Keratinocyte (primary cell): Measurements from ENCODE around the gene TFIP11. TPM values are rescaled to one million over a fixed set of nuclear protein-coding genes. Genes with fewer than 3 reads are reported as not detected.

Experiments used
- DNase-seq: peaks from one replicate; pipeline ENCODE4 v3.0.0-alpha.2; 2011; ENCODE audit warnings: low read depth, missing footprints, low spot score
- FAIRE-seq: peaks from 2 replicates; lab custom pipeline; 2011; peaks lifted over from hg19 to GRCh38; lab: Jason Lieb, UNC
- H2AFZ ChIP-seq: 2 replicates; pipeline ENCODE4 v1.6.0; 2012; ENCODE audit warnings: low read length, control low read depth, inconsistent platforms; ENCODE audit not compliant: control insufficient read depth
- H3K27ac ChIP-seq: 2 replicates; pipeline ENCODE4 v1.5.1; 2011; ENCODE audit warnings: low read length; ENCODE audit not compliant: control insufficient read depth, insufficient read depth
- H3K27me3 ChIP-seq: 3 replicates; pipeline ENCODE4 v1.6.0; 2011; ENCODE audit warnings: low read length; ENCODE audit not compliant: control insufficient read depth, insufficient read depth; ENCODE audit errors: extremely low read depth
- H3K36me3 ChIP-seq, 2 experiments: 2 replicates in 1 of 2; 3 replicates in 1 of 2; pipeline ENCODE4 v1.5.1; 2011; ENCODE audit warnings: low read length in 2 of 2, mild to moderate bottlenecking in 1 of 2; ENCODE audit not compliant: control insufficient read depth in 2 of 2, insufficient read depth in 2 of 2; ENCODE audit errors: extremely low read depth in 1 of 2
- H3K4me1 ChIP-seq: 3 replicates; pipeline ENCODE4 v1.5.1; 2011; ENCODE audit warnings: low read length; ENCODE audit not compliant: control insufficient read depth, insufficient read depth; ENCODE audit errors: extremely low read depth
- H3K4me2 ChIP-seq: 3 replicates; pipeline ENCODE4 v1.6.0; 2011; ENCODE audit warnings: low read depth, low read length; ENCODE audit not compliant: control insufficient read depth, insufficient read depth; ENCODE audit errors: extremely low read depth
- H3K4me3 ChIP-seq, 3 experiments: fragments of 200-600 bp in 1 of 3; sonication (generic) in 1 of 3; 2 replicates in 2 of 3; 3 replicates in 1 of 3; pipeline ENCODE4 v1.5.1; 2011 to 2016; ENCODE audit warnings: low read length in 3 of 3, mild to moderate bottlenecking in 3 of 3, control low read depth in 2 of 3, inconsistent platforms in 1 of 3, low read depth in 1 of 3, mixed read lengths in 1 of 3, mixed run types in 1 of 3, moderate library complexity in 1 of 3; ENCODE audit not compliant: control insufficient read depth in 2 of 3, insufficient read depth in 2 of 3; ENCODE audit errors: extremely low read depth in 1 of 3
- H3K79me2 ChIP-seq: 2 replicates; pipeline ENCODE4 v1.6.0; 2012; ENCODE audit warnings: low read length; ENCODE audit not compliant: control insufficient read depth, insufficient read depth
- H3K9ac ChIP-seq: 3 replicates; pipeline ENCODE4 v1.6.0; 2011; ENCODE audit warnings: low read length; ENCODE audit not compliant: control insufficient read depth, insufficient read depth; ENCODE audit errors: extremely low read depth
- H3K9me1 ChIP-seq: 3 replicates; pipeline ENCODE4 v1.6.0; 2011; ENCODE audit warnings: low read length; ENCODE audit not compliant: control insufficient read depth, insufficient read depth; ENCODE audit errors: extremely low read depth
- H3K9me3 ChIP-seq: 2 replicates; pipeline ENCODE4 v1.5.1; 2012; ENCODE audit warnings: low read depth, low read length; ENCODE audit not compliant: control insufficient read depth
- H4K20me1 ChIP-seq: 3 replicates; pipeline ENCODE4 v1.6.0; 2011; ENCODE audit warnings: low read length; ENCODE audit not compliant: control insufficient read depth, insufficient read depth; ENCODE audit errors: extremely low read depth
- EZH2 ChIP-seq: IDR thresholded peaks from one replicate; pipeline ENCODE4 v1.6.1; 2012; ENCODE audit warnings: inconsistent platforms, mild to moderate bottlenecking, low read length, moderate library complexity
- dilution Hi-C: fragments of 300-500 bp; cut with MboI; formaldehyde crosslinking; loops from one replicate; pipeline ENCODE4 v1.7.0; 2020; ENCODE audit warnings: low sequenced_read_pairs; ENCODE audit not compliant: extremely low pct_ligation_motif_present
- polyA plus RNA-seq, 5 experiments: library from polyadenylated mRNA; depleted of rRNA in 3 of 5; stranded (reverse) in 3 of 5; stranded (forward) in 1 of 5; unstranded in 1 of 5; fragments of >200 nt; gene quantifications; 1 replicate in 1 of 5; 2 replicates in 3 of 5; 3 replicates in 1 of 5; pipeline versions ENCODE4 v1.2.1 to v1.2.3, GENCODE V29; 2011 to 2012; ENCODE audit warnings: missing spikeins in 2 of 5, low read depth in 1 of 5, low replicate concordance in 1 of 5
- TF ChIP-seq, protein P1 (sequence below), 3 experiments: IDR thresholded peaks in 1 of 3; conservative IDR thresholded peaks in 1 of 3; optimal IDR thresholded peaks in 1 of 3; 2 replicates in 2 of 3; 3 replicates in 1 of 3; pipeline versions ENCODE3 to v1.5.1; 2011; ENCODE audit warnings: low read length in 3 of 3, mild to moderate bottlenecking in 3 of 3, moderate library complexity in 2 of 3, control low read depth in 1 of 3, inconsistent platforms in 1 of 3; ENCODE audit not compliant: insufficient read depth in 2 of 3; ENCODE audit errors: extremely low read depth in 1 of 3

Gene TFIP11
- polyA plus RNA-seq, 1 donor (not counting 4 experiments of a cell fraction or from before 2014, with no cell fraction given), result 30.3 TPM

DNA sequence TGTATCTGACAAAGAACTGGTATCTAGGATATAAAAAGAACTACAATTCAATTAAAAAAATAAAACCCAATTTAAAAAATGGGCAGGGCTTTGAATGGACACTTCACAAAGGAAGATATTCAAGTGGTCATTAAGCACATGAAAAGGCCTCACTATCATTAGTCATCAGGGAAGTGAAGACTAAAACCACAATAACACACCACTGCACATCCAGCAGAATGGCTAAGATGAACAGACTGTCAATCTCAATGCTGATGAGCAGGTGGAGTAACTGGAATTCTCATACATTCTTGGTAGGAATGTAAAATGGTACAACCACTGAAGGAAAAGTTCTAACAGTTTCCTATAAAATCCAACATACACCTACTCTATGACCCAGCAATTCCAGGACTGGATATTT lies 37.6 kb downstream of the TFIP11 start:
- Histone ChIP-seq H3K4me2 (no peak overlapping the region), H3K4me3 (no peak overlapping the region)

DNA sequence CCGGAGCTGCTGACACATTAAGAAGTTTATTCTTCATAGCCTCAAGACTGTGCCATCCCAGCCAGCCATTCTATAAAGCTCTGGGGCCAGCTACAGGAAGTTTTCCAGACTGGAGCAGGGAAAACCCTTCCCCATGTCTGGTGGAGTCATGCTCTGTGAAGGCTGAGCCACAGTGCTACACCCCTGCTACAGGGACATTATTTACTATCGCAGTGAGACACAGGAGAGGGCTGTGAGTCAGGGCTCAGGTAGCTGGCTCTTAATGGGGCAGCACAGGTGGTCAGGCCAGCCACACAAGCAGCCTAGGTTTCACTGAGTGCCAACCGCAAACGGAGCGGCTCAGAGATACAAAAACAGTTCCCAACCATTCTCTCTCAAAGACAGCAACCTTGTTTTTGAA lies 40.8 kb downstream of the TFIP11 start:
- Histone ChIP-seq H3K36me3 (peaks cover 10 to 59% of the 10 kb centered on the region in 2 experiments), H3K4me1 (peaks cover 37% of the 10 kb centered on the region), H3K9me1 (peaks cover 2% of the 10 kb centered on the region), H3K27me3 (no peaks in the 10 kb centered on the region), H3K4me3 (peak overlapping the region in 1 of 3 experiments; percentile 17), H3K79me2 (no peaks in the 10 kb centered on the region), H3K4me2 (peak overlapping the region; percentile 69), H2AFZ (no peak overlapping the region), H4K20me1 (no peaks in the 10 kb centered on the region), H3K9me3 (no peaks in the 10 kb centered on the region), H3K9ac (peak overlapping the region; percentile 57), H3K27ac (peak overlapping the region; percentile 92)
- dilution Hi-C loops, result no loop called here
- TF ChIP-seq, protein P1, sequence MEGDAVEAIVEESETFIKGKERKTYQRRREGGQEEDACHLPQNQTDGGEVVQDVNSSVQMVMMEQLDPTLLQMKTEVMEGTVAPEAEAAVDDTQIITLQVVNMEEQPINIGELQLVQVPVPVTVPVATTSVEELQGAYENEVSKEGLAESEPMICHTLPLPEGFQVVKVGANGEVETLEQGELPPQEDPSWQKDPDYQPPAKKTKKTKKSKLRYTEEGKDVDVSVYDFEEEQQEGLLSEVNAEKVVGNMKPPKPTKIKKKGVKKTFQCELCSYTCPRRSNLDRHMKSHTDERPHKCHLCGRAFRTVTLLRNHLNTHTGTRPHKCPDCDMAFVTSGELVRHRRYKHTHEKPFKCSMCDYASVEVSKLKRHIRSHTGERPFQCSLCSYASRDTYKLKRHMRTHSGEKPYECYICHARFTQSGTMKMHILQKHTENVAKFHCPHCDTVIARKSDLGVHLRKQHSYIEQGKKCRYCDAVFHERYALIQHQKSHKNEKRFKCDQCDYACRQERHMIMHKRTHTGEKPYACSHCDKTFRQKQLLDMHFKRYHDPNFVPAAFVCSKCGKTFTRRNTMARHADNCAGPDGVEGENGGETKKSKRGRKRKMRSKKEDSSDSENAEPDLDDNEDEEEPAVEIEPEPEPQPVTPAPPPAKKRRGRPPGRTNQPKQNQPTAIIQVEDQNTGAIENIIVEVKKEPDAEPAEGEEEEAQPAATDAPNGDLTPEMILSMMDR (optimal IDR thresholded peaks at IDR 0.05 in 1 of 3, IDR thresholded peaks at IDR 0.05 in 1 of 3, conservative IDR thresholded peaks at IDR 0.05 in 1 of 3; ENCODE audit: extremely low read depth in 1 of 3, insufficient read depth in 2 of 3, low read length in 3 of 3), result no peak
- no peak for TF ChIP-seq EZH2
- peak; percentile 89 for DNase-seq
- FAIRE-seq, result peak; percentile 94

More for the DNA sequence above, 37.6 kb downstream of the TFIP11 start:
- Histone ChIP-seq H3K27ac (no peak overlapping the region), H3K9me1 (peaks cover 2% of the 10 kb centered on the region), H3K36me3 (peaks cover 6 to 57% of the 10 kb centered on the region in 2 experiments), H3K9ac (no peak overlapping the region), H3K27me3 (no peaks in the 10 kb centered on the region), H3K9me3 (no peaks in the 10 kb centered on the region), H2AFZ (no peak overlapping the region), H4K20me1 (no peaks in the 10 kb centered on the region), H3K79me2 (peaks cover 3% of the 10 kb centered on the region), H3K4me1 (peaks cover 59% of the 10 kb centered on the region)
- dilution Hi-C loops, result no loop called here
- FAIRE-seq, result no peak
- DNase-seq, result no peak
- TF ChIP-seq, protein P1 (optimal IDR thresholded peaks at IDR 0.05 in 1 of 3, IDR thresholded peaks at IDR 0.05 in 1 of 3, conservative IDR thresholded peaks at IDR 0.05 in 1 of 3; ENCODE audit: extremely low read depth in 1 of 3, insufficient read depth in 2 of 3, low read length in 3 of 3), result no peak
